Osteoblast (primary cell): Measurements from ENCODE around the gene CDH15. TPM values are rescaled to one million over a fixed set of nuclear protein-coding genes. Genes with fewer than 3 reads are reported as not detected.

Experiments used
- DNase-seq: peaks from one replicate; pipeline ENCODE4 v3.0.0; 2011; ENCODE audit warnings: low spot score, mixed read lengths; ENCODE audit not compliant: insufficient read length; ENCODE audit errors: missing footprints
- H2AFZ ChIP-seq: 2 replicates; pipeline ENCODE4 v1.6.0; 2011; ENCODE audit warnings: mild to moderate bottlenecking, low read length
- H3K27ac ChIP-seq: 2 replicates; pipeline ENCODE4 v1.5.1; 2011; ENCODE audit warnings: mild to moderate bottlenecking, low read depth, low read length, moderate library complexity
- H3K27me3 ChIP-seq: 2 replicates; pipeline ENCODE4 v1.6.0; 2012; ENCODE audit warnings: mild to moderate bottlenecking, control low read depth, inconsistent platforms, low read length, moderate library complexity; ENCODE audit not compliant: insufficient read depth
- H3K36me3 ChIP-seq: 2 replicates; pipeline ENCODE4 v1.5.1; 2011; ENCODE audit warnings: mild to moderate bottlenecking, low read length, control low read depth, moderate library complexity; ENCODE audit not compliant: insufficient read depth
- H3K4me1 ChIP-seq: 2 replicates; pipeline ENCODE4 v1.5.1; 2011; ENCODE audit warnings: mild to moderate bottlenecking, low read length, control low read depth, moderate library complexity; ENCODE audit not compliant: insufficient read depth
- H3K4me2 ChIP-seq: 2 replicates; pipeline ENCODE4 v1.6.0; 2011; ENCODE audit warnings: mild to moderate bottlenecking, low read length; ENCODE audit not compliant: insufficient read depth
- H3K4me3 ChIP-seq: fragments of 200-600 bp; sonication (generic); 3 replicates; pipeline ENCODE4 v1.5.1; 2012; ENCODE audit warnings: mild to moderate bottlenecking, low read length, inconsistent platforms; ENCODE audit not compliant: insufficient read depth
- H3K79me2 ChIP-seq: 2 replicates; pipeline ENCODE4 v1.6.0; 2012; ENCODE audit warnings: mild to moderate bottlenecking, low read length, control low read depth, inconsistent platforms; ENCODE audit not compliant: insufficient read depth
- H3K9me3 ChIP-seq: 2 replicates; pipeline ENCODE4 v1.5.1; 2011; ENCODE audit warnings: low read depth, low read length, control low read depth
- H4K20me1 ChIP-seq: 2 replicates; pipeline ENCODE4 v1.6.0; 2012; ENCODE audit warnings: mild to moderate bottlenecking, low read length, control low read depth; ENCODE audit not compliant: insufficient read depth
- total RNA-seq: library from RNA; depleted of rRNA; stranded (reverse); fragments of >200 nt; gene quantifications from 2 replicates; pipeline ENCODE4 v1.2.3, GENCODE V29; 2012
- TF ChIP-seq, protein P1 (sequence below): IDR thresholded peaks from 2 replicates; pipeline ENCODE4 v1.5.1; 2011; ENCODE audit warnings: mild to moderate bottlenecking, low read depth, low read length, moderate library complexity; ENCODE audit errors: extremely low read depth

CDH15 gene
- total RNA-seq, 1 donor = 2.2 TPM

DNA sequence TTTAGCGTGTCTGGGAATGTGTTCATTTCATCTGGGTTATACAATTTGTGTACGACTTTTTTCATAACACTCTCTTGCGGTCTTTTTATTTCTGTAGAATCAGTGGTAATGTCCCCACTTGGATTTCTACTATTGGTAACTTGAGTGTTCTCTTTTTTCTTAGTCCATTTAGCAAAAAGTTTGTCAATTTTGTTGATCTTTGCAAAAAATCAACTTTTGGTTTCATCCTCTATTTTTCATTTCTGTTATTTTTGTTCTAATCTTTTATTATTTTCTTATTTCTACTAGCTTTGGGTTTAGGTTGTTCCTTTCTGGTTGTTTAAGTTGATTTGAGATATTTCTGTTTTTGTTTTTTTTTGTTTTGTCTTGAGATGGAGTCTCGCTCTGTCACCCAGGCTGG, 36.4 kb downstream of the CDH15 start:
- Histone ChIP-seq H2AFZ (no peak overlapping the region), H3K9me3 (no peaks in the 10 kb centered on the region), H3K36me3 (no peaks in the 10 kb centered on the region), H4K20me1 (no peaks in the 10 kb centered on the region), H3K4me3 (no peak overlapping the region), H3K4me1 (no peaks in the 10 kb centered on the region), H3K79me2 (no peaks in the 10 kb centered on the region), H3K4me2 (no peak overlapping the region), H3K27ac (no peak overlapping the region), H3K27me3 (peaks cover 12% of the 10 kb centered on the region)
- DNase-seq = no peak
- TF ChIP-seq, protein P1, sequence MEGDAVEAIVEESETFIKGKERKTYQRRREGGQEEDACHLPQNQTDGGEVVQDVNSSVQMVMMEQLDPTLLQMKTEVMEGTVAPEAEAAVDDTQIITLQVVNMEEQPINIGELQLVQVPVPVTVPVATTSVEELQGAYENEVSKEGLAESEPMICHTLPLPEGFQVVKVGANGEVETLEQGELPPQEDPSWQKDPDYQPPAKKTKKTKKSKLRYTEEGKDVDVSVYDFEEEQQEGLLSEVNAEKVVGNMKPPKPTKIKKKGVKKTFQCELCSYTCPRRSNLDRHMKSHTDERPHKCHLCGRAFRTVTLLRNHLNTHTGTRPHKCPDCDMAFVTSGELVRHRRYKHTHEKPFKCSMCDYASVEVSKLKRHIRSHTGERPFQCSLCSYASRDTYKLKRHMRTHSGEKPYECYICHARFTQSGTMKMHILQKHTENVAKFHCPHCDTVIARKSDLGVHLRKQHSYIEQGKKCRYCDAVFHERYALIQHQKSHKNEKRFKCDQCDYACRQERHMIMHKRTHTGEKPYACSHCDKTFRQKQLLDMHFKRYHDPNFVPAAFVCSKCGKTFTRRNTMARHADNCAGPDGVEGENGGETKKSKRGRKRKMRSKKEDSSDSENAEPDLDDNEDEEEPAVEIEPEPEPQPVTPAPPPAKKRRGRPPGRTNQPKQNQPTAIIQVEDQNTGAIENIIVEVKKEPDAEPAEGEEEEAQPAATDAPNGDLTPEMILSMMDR = no peak

DNA sequence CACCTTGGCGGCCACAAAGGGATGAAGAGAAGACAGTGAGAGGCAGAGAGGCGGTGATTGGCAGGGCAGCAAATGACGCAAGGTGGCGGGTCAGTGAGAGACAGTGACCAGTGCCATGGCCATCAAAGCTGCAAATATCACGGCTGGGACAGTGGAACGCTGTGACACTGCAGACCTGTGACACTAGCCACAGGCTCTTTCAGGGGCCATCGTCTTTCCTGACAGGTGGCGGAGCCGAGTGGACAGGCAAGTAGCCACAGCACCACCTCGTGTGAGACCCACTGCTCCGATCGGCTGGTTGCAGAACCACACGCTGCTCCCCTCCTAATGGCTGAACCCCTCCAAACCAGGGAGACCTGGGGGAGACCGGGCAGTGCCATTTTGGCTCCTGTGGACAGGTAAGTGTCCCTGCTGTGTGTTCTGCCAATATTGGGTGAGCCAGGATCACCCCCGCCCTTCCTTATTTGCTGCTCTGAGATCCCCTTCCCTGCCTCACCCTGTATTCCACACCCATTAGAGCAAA, 38.0 kb downstream of the CDH15 start:
- Histone ChIP-seq H3K4me3 (no peak overlapping the region), H3K79me2 (no peaks in the 10 kb centered on the region), H3K27me3 (no peaks in the 10 kb centered on the region), H3K36me3 (no peaks in the 10 kb centered on the region), H3K4me1 (no peaks in the 10 kb centered on the region), H4K20me1 (no peaks in the 10 kb centered on the region), H3K9me3 (no peaks in the 10 kb centered on the region), H3K4me2 (no peak overlapping the region), H3K27ac (no peak overlapping the region), H2AFZ (no peak overlapping the region)
- DNase-seq = no peak
- TF ChIP-seq, protein P1 = no peak

DNA sequence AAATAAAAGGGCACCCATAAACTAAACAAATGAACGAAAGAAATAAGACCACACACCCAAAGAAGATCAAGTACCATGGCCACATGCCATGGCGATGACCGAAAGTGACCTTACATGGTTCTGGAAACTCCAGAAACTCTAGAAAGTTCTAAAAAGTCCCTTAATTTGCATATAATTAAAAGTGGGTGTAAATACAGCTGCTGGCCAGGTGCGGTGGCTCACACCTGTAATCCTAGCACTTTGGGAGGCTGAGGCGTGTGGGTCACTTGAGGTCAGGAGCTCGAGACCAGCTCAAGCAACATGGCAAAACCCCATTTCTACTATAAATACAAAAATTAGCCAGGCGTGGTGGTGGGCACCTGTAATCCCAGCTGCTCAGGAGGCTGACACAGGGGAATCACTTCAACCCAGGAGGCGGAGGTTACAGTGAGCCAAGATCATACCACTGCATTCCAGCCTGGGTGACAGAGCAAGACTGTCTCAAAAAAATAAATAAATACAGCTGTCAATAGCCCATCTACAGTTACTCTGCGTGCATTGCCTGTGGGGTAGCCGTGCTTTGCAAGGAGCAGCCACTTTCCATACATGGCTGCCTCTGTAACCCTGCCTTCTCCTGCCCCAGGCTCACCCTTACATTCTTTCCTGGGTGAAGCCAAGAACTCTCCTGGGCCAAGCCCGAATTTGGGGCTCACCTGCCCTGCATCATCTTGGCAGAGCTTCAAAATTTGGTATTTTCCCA, 38.8 kb downstream of the CDH15 start:
- Histone ChIP-seq H4K20me1 (no peaks in the 10 kb centered on the region), H3K4me2 (no peak overlapping the region), H3K4me1 (no peaks in the 10 kb centered on the region), H3K4me3 (no peak overlapping the region), H2AFZ (no peak overlapping the region), H3K36me3 (no peaks in the 10 kb centered on the region), H3K27me3 (no peaks in the 10 kb centered on the region), H3K27ac (no peak overlapping the region), H3K79me2 (no peaks in the 10 kb centered on the region), H3K9me3 (no peaks in the 10 kb centered on the region)
- no peak for DNase-seq
- TF ChIP-seq, protein P1 = no peak

DNA sequence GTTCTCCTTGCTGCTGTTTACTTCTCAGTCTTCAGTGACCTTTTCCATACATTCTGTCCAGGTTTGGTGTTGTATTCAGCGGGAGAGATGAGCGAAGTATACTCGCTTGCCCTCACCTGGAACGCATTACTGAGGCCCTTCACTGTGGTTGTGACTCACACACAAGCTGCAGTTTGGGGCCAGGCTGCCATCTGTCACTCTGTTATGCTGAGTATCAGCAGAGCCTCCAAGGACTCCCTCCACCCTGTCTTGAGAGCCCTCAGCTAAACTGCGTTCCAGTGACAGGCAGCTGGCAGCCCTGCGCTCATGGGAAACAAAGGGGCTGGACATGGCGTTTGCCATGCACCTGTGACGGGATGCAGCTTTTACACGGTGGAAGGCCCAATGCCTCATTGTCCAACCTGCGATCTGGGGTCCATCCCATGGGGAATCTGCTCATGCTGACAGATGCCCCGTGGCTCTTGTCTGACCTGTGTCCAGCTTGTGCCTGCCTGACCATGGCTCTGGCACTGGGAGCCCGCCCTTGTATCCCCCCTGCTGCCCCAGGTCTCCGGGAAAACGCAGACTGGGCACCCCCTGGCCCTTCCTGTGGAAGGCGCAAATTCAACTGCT, 39.5 kb downstream of the CDH15 start:
- Histone ChIP-seq H3K9me3 (no peaks in the 10 kb centered on the region), H3K4me1 (peaks cover 2% of the 10 kb centered on the region), H3K4me3 (no peak overlapping the region), H3K36me3 (no peaks in the 10 kb centered on the region), H3K27ac (no peak overlapping the region), H4K20me1 (no peaks in the 10 kb centered on the region), H3K79me2 (no peaks in the 10 kb centered on the region), H2AFZ (no peak overlapping the region), H3K27me3 (no peaks in the 10 kb centered on the region), H3K4me2 (no peak overlapping the region)
- DNase-seq = no peak
- TF ChIP-seq, protein P1 = no peak
